ENCODE measurements around the gene LTBP4.

LTBP4 gene

DNA sequence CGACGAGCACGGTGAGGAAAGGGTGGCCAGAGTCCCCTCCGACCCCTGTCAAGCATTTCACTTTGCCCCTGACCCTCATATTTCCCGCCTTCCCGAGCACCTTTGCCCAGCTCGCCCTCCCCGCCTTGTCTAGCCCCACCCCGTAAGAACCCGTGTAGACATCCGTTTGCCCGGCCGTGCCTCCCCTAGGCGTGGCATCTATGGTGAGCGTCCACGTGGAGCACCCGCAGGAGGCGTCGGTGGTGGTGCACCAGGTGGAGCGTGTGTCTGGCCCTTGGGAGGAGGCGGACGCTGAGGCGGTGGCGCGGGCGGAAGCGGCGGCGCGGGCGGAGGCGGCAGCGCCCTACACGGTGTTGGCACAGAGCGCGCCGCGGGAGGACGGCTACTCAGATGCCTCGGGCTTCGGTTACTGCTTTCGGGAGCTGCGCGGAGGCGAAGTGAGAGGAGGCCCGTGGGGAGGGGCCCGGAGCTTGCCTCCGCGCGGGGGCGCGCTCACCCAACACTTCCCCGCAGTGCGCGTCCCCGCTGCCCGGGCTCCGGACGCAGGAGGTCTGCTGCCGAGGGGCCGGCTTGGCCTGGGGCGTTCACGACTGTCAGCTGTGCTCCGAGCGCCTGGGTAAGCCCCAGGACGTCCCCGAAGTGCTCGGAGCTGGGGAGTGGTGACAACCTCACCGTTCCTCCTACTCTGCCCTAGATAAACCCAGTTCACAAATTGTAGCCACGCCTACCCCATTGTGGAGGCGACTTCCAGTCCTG lies 4.2 kb downstream of the LTBP4 start (continued):
- no peak for TF ChIP-seq ZNF280C (tag by site-specific recombination; IDR thresholded peaks at IDR 0.05)
- TF ChIP-seq KLF1 (tag by site-specific recombination; IDR thresholded peaks at IDR 0.05) = peak; percentile 100
- peak; percentile 43 for TF ChIP-seq ZNF391 (tag by site-specific recombination; IDR thresholded peaks at IDR 0.05; ENCODE audit: borderline replicate concordance, low read depth)
- TF ChIP-seq ZNF514 (tag by site-specific recombination; IDR thresholded peaks at IDR 0.05) = no peak
- TF ChIP-seq ZNF624 (tag by site-specific recombination; IDR thresholded peaks at IDR 0.05) = no peak
- TF ChIP-seq ZFP37 (tag by site-specific recombination; IDR thresholded peaks at IDR 0.05) = peak; percentile 94
- peak; percentile 29; the same call in 1 of the 2 replicates for TF ChIP-seq PRDM4 (tag by site-specific recombination; IDR thresholded peaks at IDR 0.05)
- TF ChIP-seq ZNF704 (tag by site-specific recombination; IDR thresholded peaks at IDR 0.05) = no peak
- TF ChIP-seq ZNF549 (tag by site-specific recombination; IDR thresholded peaks at IDR 0.05) = no peak
- TF ChIP-seq ZNF658 (tag by site-specific recombination; IDR thresholded peaks at IDR 0.05) = no peak
- TF ChIP-seq EGR2 (tag by site-specific recombination; IDR thresholded peaks at IDR 0.05; ENCODE audit: low read depth) = peak; percentile 100
- TF ChIP-seq SP2 (tag by site-specific recombination; IDR thresholded peaks at IDR 0.05) = peak; percentile 90
- TF ChIP-seq ZSCAN30 (tag by site-specific recombination; IDR thresholded peaks at IDR 0.05) = peak; percentile 77; the same call in 1 of the 2 replicates
- no peak for TF ChIP-seq GLI2 (tag by site-specific recombination; IDR thresholded peaks at IDR 0.05; ENCODE audit: borderline replicate concordance, low read depth)
- TF ChIP-seq ZNF449 (tag by site-specific recombination; IDR thresholded peaks at IDR 0.05) = peak; percentile 98
- peak; percentile 98 for TF ChIP-seq KLF17 (tag by site-specific recombination; IDR thresholded peaks at IDR 0.05)
- no peak for TF ChIP-seq ZNF555 (tag by site-specific recombination; conservative IDR thresholded peaks at IDR 0.05)
- peak; percentile 68 for TF ChIP-seq ZNF777 (tag by site-specific recombination; IDR thresholded peaks at IDR 0.05; ENCODE audit: borderline replicate concordance)
- TF ChIP-seq ZNF24 (tag by site-specific recombination; IDR thresholded peaks at IDR 0.05) = no peak
- TF ChIP-seq ZNF626 (tag by site-specific recombination; IDR thresholded peaks at IDR 0.05) = no peak
- peak; percentile 98; the same call in 1 of the 2 replicates for TF ChIP-seq KLF7 (tag by site-specific recombination; IDR thresholded peaks at IDR 0.05; ENCODE audit: borderline replicate concordance)
- no peak; the same call in 1 of the 2 replicates for TF ChIP-seq ZNF660 (tag by site-specific recombination; IDR thresholded peaks at IDR 0.05)
- peak; percentile 40; the same call in 1 of the 2 replicates for TF ChIP-seq ZSCAN5A (tag by site-specific recombination; IDR thresholded peaks at IDR 0.05)
- TF ChIP-seq ZNF132 (tag by site-specific recombination; IDR thresholded peaks at IDR 0.05; ENCODE audit: borderline replicate concordance) = no peak
- no peak for TF ChIP-seq ZNF791 (tag by site-specific recombination; IDR thresholded peaks at IDR 0.05)
- peak; percentile 76 for TF ChIP-seq ZNF10 (tag by site-specific recombination; IDR thresholded peaks at IDR 0.05)
- TF ChIP-seq ZEB2 (tag by site-specific recombination; IDR thresholded peaks at IDR 0.05) = peak; percentile 91
- no peak for TF ChIP-seq SCRT1 (tag by site-specific recombination; IDR thresholded peaks at IDR 0.05; ENCODE audit: borderline replicate concordance)
- TF ChIP-seq IKZF3 (tag by site-specific recombination; IDR thresholded peaks at IDR 0.05) = peak; percentile 50; the same call in 1 of the 2 replicates
- TF ChIP-seq ZNF548 (tag by site-specific recombination; IDR thresholded peaks at IDR 0.05) = no peak
